ENCODE data around the gene SLTM.
"Not testable (repeated sequence)": the region's sequence is repeated elsewhere in the genome, so short reads cannot be mapped to it uniquely, and the experiment has no call there.

Gene SLTM

DNA sequence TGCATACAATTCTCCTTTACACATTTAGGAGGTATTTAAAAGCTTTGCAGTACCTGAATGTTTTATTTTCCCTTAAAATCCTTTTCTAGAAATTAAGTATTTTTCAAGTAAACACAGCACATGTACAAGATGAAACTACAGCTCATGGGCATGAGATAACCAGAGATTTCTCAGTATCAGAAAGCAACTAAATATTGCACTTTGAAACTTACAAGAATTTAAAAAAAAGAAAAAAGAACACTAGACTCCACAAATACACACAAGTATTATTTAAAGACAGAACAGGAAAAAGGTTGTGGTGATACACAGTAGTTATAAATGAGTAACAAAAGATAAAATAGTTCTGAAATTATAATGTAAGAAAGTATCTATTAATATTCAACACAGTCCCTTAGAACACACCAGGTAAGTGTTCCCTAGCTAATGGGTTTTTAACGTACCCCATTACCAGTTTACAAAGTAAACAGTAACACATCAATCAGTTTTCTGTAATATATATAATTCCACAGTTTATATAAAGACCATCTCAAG lies 35.3 kb downstream of the SLTM start:
- Histone ChIP-seq H3K36me3 (peaks cover 74% of the 10 kb centered on the region), H3K9me3 (ENCODE audit: severe bottlenecking) (no peaks in the 10 kb centered on the region)

DNA sequence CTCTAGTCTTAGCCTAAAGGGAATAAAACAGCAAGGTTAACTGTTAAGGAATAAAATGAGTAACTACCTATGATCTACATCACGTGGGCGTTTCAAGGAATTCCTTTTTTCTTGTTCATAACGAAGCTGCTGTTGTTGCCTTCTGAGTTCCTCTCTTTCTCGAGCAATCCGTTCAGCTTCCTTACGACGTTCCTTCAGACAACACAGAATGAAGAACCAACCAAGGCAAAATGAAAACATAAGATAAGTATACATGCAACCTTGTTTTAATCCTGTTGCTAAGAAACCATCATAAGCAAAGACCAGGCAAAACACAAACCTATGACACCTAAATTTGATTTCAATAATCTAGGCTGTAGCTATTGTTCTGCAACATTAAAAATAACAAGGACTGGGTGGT lies 44.1 kb downstream of the SLTM start:
- Histone ChIP-seq H3K4me3 (ENCODE audit: low read depth, low read length) (no peak overlapping the region), H3K27me3 (ENCODE audit: insufficient read depth, low read depth, severe bottlenecking) (no peaks in the 10 kb centered on the region), H3K27ac (no peak overlapping the region), H3K9me3 (ENCODE audit: severe bottlenecking) (no peaks in the 10 kb centered on the region), H3K36me3 (peaks cover 95% of the 10 kb centered on the region)
- no peak for DNase-seq
- TF ChIP-seq, protein P1, sequence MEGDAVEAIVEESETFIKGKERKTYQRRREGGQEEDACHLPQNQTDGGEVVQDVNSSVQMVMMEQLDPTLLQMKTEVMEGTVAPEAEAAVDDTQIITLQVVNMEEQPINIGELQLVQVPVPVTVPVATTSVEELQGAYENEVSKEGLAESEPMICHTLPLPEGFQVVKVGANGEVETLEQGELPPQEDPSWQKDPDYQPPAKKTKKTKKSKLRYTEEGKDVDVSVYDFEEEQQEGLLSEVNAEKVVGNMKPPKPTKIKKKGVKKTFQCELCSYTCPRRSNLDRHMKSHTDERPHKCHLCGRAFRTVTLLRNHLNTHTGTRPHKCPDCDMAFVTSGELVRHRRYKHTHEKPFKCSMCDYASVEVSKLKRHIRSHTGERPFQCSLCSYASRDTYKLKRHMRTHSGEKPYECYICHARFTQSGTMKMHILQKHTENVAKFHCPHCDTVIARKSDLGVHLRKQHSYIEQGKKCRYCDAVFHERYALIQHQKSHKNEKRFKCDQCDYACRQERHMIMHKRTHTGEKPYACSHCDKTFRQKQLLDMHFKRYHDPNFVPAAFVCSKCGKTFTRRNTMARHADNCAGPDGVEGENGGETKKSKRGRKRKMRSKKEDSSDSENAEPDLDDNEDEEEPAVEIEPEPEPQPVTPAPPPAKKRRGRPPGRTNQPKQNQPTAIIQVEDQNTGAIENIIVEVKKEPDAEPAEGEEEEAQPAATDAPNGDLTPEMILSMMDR (IDR thresholded peaks at IDR 0.05; ENCODE audit: low read depth, low read length): no peak

More for the DNA sequence above, 35.3 kb downstream of the SLTM start:
- TF ChIP-seq, protein P1 (IDR thresholded peaks at IDR 0.05; ENCODE audit: low read depth, low read length): no peak
- no peak overlapping the region for H3K4me3 ChIP-seq (ENCODE audit: low read depth, low read length)
- H3K27me3 ChIP-seq (ENCODE audit: insufficient read depth, low read depth, severe bottlenecking): no peaks in the 10 kb centered on the region
- no peak overlapping the region for H3K27ac ChIP-seq
- DNase-seq: no peak

DNA sequence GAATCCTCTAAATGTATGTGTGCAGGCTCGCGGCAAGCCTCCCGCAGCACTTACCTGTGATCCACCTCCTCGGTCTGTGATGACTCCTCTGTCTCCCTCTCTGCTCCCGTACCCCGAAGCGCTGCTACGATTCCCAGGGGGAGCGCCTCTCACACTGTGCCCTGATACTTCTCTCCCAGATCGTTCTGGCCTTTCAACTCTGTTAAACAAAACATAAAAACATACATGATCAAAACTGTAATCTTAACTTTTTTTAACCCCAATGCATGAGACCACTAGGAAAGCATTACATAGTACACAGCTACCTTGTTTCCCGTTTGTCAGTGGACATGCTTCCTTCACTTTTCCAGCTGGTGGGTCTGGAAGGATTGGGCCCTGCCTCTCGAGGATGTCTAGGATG lies 46.6 kb downstream of the SLTM start:
- DNase-seq: no peak
- Histone ChIP-seq H3K4me3 (ENCODE audit: low read depth, low read length) (no peak overlapping the region), H3K27me3 (ENCODE audit: insufficient read depth, low read depth, severe bottlenecking) (no peaks in the 10 kb centered on the region), H3K36me3 (peaks cover 95% of the 10 kb centered on the region), H3K9me3 (ENCODE audit: severe bottlenecking) (no peaks in the 10 kb centered on the region), H3K27ac (no peak overlapping the region)
- TF ChIP-seq, protein P1 (IDR thresholded peaks at IDR 0.05; ENCODE audit: low read depth, low read length): no peak

DNA sequence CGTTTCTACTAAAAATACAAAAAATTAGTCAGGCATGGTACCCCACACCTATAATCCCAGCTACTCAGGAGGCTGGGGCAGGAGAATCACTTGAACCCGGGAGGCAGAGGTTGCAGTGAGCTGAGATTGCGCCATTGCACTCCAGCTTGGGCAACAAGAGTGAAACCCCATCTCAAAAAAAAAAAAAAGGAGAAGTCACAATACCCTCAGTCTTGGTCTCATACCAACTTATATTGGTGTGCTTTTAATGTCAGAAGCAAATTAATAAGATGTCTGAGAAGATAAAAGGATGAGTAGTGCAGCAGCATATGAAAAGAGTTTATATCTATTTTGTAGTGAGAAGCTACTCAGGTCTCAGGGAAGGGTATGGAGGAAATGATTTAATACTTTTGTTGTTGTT lies 49.6 kb downstream of the SLTM start:
- not testable (repeated sequence) for H3K4me3 ChIP-seq (ENCODE audit: low read depth, low read length); H3K27me3 ChIP-seq (ENCODE audit: insufficient read depth, low read depth, severe bottlenecking); H3K27ac ChIP-seq; DNase-seq; H3K9me3 ChIP-seq (ENCODE audit: severe bottlenecking)
- H3K36me3 ChIP-seq: peaks cover 98% of the 10 kb centered on the region

DNA sequence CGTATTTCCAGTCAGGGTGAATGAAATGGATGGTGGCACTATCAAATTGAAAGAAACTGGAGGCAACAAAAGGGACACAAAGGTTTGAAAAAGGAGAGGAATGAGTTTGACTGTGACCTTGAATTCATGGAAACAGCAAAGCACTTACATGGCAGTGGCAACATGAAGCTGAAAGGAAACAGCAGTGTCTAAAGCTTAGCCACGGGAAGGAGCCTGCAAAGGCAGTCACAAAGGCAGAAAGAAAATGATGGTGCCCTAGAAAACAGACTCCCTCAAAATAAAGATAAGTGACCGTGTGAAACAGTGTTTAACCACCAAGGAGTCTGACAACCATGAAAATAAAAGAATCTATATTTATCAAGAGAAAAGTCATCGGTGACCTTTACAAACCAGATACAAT lies 51.2 kb downstream of the SLTM start:
- H3K27ac ChIP-seq: no peak overlapping the region
- no peak for DNase-seq

DNA sequence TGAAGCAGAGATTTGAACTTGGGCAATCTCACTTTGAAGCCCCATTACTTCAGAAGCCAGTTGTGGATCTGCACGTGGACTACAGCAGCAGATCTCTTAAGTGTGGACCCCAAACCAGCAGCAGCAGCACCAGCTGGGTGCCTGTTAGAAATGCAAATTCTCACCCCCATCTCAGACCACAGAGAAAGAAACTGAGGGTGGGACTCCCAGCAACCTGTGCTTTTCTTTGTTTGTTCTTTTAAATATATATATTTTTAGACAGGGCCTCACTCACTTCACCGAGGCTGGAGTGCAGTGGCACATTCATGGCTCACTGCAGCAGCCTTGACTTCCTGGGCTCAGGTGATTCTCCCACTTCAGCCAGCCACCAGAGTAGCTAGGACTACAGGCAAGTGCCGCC lies 53.2 kb downstream of the SLTM start:
- no peak for DNase-seq
- TF ChIP-seq, protein P1 (IDR thresholded peaks at IDR 0.05; ENCODE audit: low read depth, low read length): no peak
- Histone ChIP-seq H3K27ac (no peak overlapping the region), H3K4me3 (ENCODE audit: low read depth, low read length) (no peak overlapping the region), H3K36me3 (peaks cover 79% of the 10 kb centered on the region), H3K27me3 (ENCODE audit: insufficient read depth, low read depth, severe bottlenecking) (no peaks in the 10 kb centered on the region), H3K9me3 (ENCODE audit: severe bottlenecking) (no peaks in the 10 kb centered on the region)

More for the DNA sequence above, 51.2 kb downstream of the SLTM start:
- no peak overlapping the region for H3K4me3 ChIP-seq (ENCODE audit: low read depth, low read length)
- TF ChIP-seq, protein P1 (IDR thresholded peaks at IDR 0.05; ENCODE audit: low read depth, low read length): no peak
- no peaks in the 10 kb centered on the region for H3K9me3 ChIP-seq (ENCODE audit: severe bottlenecking)
- H3K36me3 ChIP-seq: peaks cover 82% of the 10 kb centered on the region
- no peaks in the 10 kb centered on the region for H3K27me3 ChIP-seq (ENCODE audit: insufficient read depth, low read depth, severe bottlenecking)
